ENCODE results near the gene SNAI3. TPM values are rescaled to one million over a fixed set of nuclear protein-coding genes. Genes with fewer than 3 reads are reported as not detected.

The SNAI3 gene
- total and polyA plus RNA-seq, 2 experiments from 2014 or later = 2.9 to 3.7 TPM

GRCh38 chr16:88636488-88637265, 49.6 kb downstream of the SNAI3 start:
- H3K4me3 ChIP-seq = no peak overlapping the region
- H3K4me1 ChIP-seq (ENCODE audit: low read depth) = peaks cover 4% of the 10 kb centered on the region
- H3K27ac ChIP-seq = no peak overlapping the region
- TF ChIP-seq CTCF (IDR thresholded peaks at IDR 0.05; ENCODE audit: low read depth, low read length) = no peak
- peaks cover 62% of the 10 kb centered on the region for H3K27me3 ChIP-seq
- no peak for DNase-seq (ENCODE audit: low read depth in 1 of 2, low spot score in 1 of 2)
- H3K9me3 ChIP-seq (ENCODE audit: low read depth) = no peaks in the 10 kb centered on the region
- H3K36me3 ChIP-seq = peaks cover 4% of the 10 kb centered on the region

- peaks cover 62% of the 10 kb centered on the region for H3K27me3 ChIP-seq
- H3K9me3 ChIP-seq (ENCODE audit: low read depth) = no peaks in the 10 kb centered on the region
- H3K4me3 ChIP-seq = no peak overlapping the region
- DNase-seq (ENCODE audit: low read depth in 1 of 2, low spot score in 1 of 2) = no peak
- peaks cover 12% of the 10 kb centered on the region for H3K36me3 ChIP-seq
- H3K4me1 ChIP-seq (ENCODE audit: low read depth) = peaks cover 4% of the 10 kb centered on the region
- no peak for TF ChIP-seq CTCF (IDR thresholded peaks at IDR 0.05; ENCODE audit: low read depth, low read length)
- H3K27ac ChIP-seq = no peak overlapping the region
Observed at GRCh38 chr16:88635671-88636319, 50.5 kb downstream of the SNAI3 start.

- Histone ChIP-seq H3K4me3 (peak overlapping the region; percentile 11), H3K9me3 (ENCODE audit: low read depth) (no peaks in the 10 kb centered on the region), H3K27ac (no peak overlapping the region), H3K27me3 (peaks cover 62% of the 10 kb centered on the region), H3K36me3 (peaks cover 16% of the 10 kb centered on the region), H3K4me1 (ENCODE audit: low read depth) (peaks cover 4% of the 10 kb centered on the region)
- TF ChIP-seq CTCF (IDR thresholded peaks at IDR 0.05; ENCODE audit: low read depth, low read length) = no peak
- no peak for DNase-seq (ENCODE audit: low read depth in 1 of 2, low spot score in 1 of 2)
Observed at GRCh38 chr16:88634994-88635670, 51.2 kb downstream of the SNAI3 start.

GRCh38 chr16:88634141-88634993, 51.9 kb downstream of the SNAI3 start:
- TF ChIP-seq CTCF (IDR thresholded peaks at IDR 0.05; ENCODE audit: low read depth, low read length) = no peak
- Histone ChIP-seq H3K27me3 (peaks cover 54% of the 10 kb centered on the region), H3K4me3 (peak overlapping the region; percentile 11), H3K27ac (no peak overlapping the region), H3K9me3 (ENCODE audit: low read depth) (no peaks in the 10 kb centered on the region), H3K4me1 (ENCODE audit: low read depth) (peaks cover 4% of the 10 kb centered on the region), H3K36me3 (peaks cover 23% of the 10 kb centered on the region)
- peak in 1 of 2 donors; percentile 63 for DNase-seq (ENCODE audit: low read depth in 1 of 2, low spot score in 1 of 2)

GRCh38 chr16:88633684-88634140, 52.6 kb downstream of the SNAI3 start:
- Histone ChIP-seq H3K36me3 (peaks cover 23% of the 10 kb centered on the region), H3K4me3 (no peak overlapping the region), H3K27me3 (peaks cover 48% of the 10 kb centered on the region), H3K9me3 (ENCODE audit: low read depth) (no peaks in the 10 kb centered on the region), H3K27ac (no peak overlapping the region), H3K4me1 (ENCODE audit: low read depth) (peaks cover 4% of the 10 kb centered on the region)
- peak; percentile 30 for TF ChIP-seq CTCF (IDR thresholded peaks at IDR 0.05; ENCODE audit: low read depth, low read length)
- peak; percentile 26 to 28 for DNase-seq (ENCODE audit: low read depth in 1 of 2, low spot score in 1 of 2)

Measured in cardiac muscle cell (in vitro differentiated cells and primary cell).